ENCODE data around the gene POU3F4. TPM values are rescaled to one million over a fixed set of nuclear protein-coding genes. Genes with fewer than 3 reads are reported as not detected.

POU3F4 gene
- total RNA-seq (2014; rRNA removed; shearing (Covaris generic)) (not detected in 2 replicates), total RNA-seq (2022) (not detected in 2 replicates), Bru-seq, nascent RNA (not detected), BruChase-seq, experiment 1, labeled RNA remaining after a 6-hour chase (not detected), BruChase-seq, experiment 2, labeled RNA remaining after a 2-hour chase (not detected)
- long read RNA-seq: 0 reads

- ChIA-PET CTCF (ENCODE audit: unreplicated experiment) (no interaction called here), POLR2A (no interaction called here)
- intact Hi-C loops (cut with micrococcal nuclease; ENCODE audit: unreplicated experiment): no loop called here
- Histone ChIP-seq H2AFZ (ENCODE audit: low read length) (no peak within 1 kb of the TSS), H4K20me1 (ENCODE audit: insufficient read depth, low read length) (no peaks in the 10 kb centered on the region), H3K9me3 (ENCODE audit: low read length) (no peaks in the 10 kb centered on the region), H3K4me2 (ENCODE audit: low read length) (no peak within 1 kb of the TSS), H3K79me2 (ENCODE audit: insufficient read depth, low read depth, low read length) (no peaks in the 10 kb centered on the region), H3K9me2 (ENCODE audit: insufficient read depth, low read length) (no peaks in the 10 kb centered on the region), H3K4me1 (ENCODE audit: insufficient read depth, low read length, poor library complexity, severe bottlenecking) (no peaks in the 10 kb centered on the region), H3K27ac (ENCODE audit: low read depth, low read length, poor library complexity, severe bottlenecking) (no peak within 1 kb of the TSS), H3K4me3 (ENCODE audit: low read depth, low read length, poor library complexity, severe bottlenecking) (no peak within 1 kb of the TSS), H3K36me3 (ENCODE audit: insufficient read depth, low read length) (no peaks in the 10 kb centered on the region)
- no TSS peak for BruUV-seq (replicated peaks)
- no peak for DNase-seq (ENCODE audit: low spot score)
- TF ChIP-seq, protein P1, sequence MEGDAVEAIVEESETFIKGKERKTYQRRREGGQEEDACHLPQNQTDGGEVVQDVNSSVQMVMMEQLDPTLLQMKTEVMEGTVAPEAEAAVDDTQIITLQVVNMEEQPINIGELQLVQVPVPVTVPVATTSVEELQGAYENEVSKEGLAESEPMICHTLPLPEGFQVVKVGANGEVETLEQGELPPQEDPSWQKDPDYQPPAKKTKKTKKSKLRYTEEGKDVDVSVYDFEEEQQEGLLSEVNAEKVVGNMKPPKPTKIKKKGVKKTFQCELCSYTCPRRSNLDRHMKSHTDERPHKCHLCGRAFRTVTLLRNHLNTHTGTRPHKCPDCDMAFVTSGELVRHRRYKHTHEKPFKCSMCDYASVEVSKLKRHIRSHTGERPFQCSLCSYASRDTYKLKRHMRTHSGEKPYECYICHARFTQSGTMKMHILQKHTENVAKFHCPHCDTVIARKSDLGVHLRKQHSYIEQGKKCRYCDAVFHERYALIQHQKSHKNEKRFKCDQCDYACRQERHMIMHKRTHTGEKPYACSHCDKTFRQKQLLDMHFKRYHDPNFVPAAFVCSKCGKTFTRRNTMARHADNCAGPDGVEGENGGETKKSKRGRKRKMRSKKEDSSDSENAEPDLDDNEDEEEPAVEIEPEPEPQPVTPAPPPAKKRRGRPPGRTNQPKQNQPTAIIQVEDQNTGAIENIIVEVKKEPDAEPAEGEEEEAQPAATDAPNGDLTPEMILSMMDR (conservative IDR thresholded peaks at IDR 0.05; ENCODE audit: low read length): no peak
- no peak for TF ChIP-seq EZH2phosphoT487 (IDR thresholded peaks at IDR 0.05; ENCODE audit: borderline replicate concordance, low read depth, low read length)
Observed at GRCh38 chrX:83508006-83508405, at the start of gene POU3F4. POU3F4 (plus strand) TSS chrX:83508290; CDS start chrX:83508325, 35 bp downstream.

DNA sequence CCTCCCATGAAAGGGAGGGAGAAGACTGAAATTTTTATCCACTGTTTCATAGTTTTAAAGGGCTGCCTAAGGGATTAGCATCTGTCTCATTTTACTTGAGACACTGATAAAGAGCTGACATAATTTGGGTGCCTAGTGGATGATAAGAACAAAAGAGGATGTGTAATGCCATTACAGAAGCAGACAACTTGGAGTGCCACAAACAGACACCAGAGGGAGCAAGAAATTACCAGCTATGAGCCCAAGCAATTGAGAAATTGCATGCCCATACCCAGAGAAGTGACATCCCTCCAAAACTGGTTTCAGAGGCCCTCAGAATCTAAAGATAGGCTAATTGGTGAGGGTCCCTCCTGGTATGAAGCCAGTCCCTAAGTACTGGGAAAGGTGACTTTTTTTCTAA, 38.5 kb upstream of the POU3F4 start:
- POLR2A ChIA-PET: interaction anchor here (0.6 to 3.1 kb wide), 4 partner anchors 59 to 318 kb away, joined by 3 to 11 read pairs (median 3); no protein-coding TSS in a partner anchor
- BruUV-seq (replicated peaks): no TSS peak
- Histone ChIP-seq H3K36me3 (ENCODE audit: insufficient read depth, low read length) (no peaks in the 10 kb centered on the region), H3K79me2 (ENCODE audit: insufficient read depth, low read depth, low read length) (no peaks in the 10 kb centered on the region), H2AFZ (ENCODE audit: low read length) (peak overlapping the region; percentile 97), H3K4me1 (ENCODE audit: insufficient read depth, low read length, poor library complexity, severe bottlenecking) (peaks cover 13% of the 10 kb centered on the region), H3K9me2 (ENCODE audit: insufficient read depth, low read length) (no peaks in the 10 kb centered on the region), H3K27ac (ENCODE audit: low read depth, low read length, poor library complexity, severe bottlenecking) (peak overlapping the region; percentile 73), H3K4me2 (ENCODE audit: low read length) (peak overlapping the region; percentile 59), H3K9me3 (ENCODE audit: low read length) (no peaks in the 10 kb centered on the region), H3K4me3 (ENCODE audit: low read depth, low read length, poor library complexity, severe bottlenecking) (peak overlapping the region; percentile 11), H4K20me1 (ENCODE audit: insufficient read depth, low read length) (no peaks in the 10 kb centered on the region)
- CTCF ChIA-PET (ENCODE audit: unreplicated experiment): interaction anchor here (1.1 to 1.5 kb wide), 2 partner anchors 165 to 168 kb away, joined by 3 to 4 read pairs; no protein-coding TSS in a partner anchor
- DNase-seq (ENCODE audit: low spot score): peak; percentile 66
- no peak for TF ChIP-seq EZH2phosphoT487 (IDR thresholded peaks at IDR 0.05; ENCODE audit: borderline replicate concordance, low read depth, low read length)
- TF ChIP-seq, protein P1 (conservative IDR thresholded peaks at IDR 0.05; ENCODE audit: low read length): peak; percentile 72
- intact Hi-C loops (cut with micrococcal nuclease; ENCODE audit: unreplicated experiment): loop anchor here (1.0 kb wide), 1 partner anchor 166 kb away; no protein-coding TSS in a partner anchor

DNA sequence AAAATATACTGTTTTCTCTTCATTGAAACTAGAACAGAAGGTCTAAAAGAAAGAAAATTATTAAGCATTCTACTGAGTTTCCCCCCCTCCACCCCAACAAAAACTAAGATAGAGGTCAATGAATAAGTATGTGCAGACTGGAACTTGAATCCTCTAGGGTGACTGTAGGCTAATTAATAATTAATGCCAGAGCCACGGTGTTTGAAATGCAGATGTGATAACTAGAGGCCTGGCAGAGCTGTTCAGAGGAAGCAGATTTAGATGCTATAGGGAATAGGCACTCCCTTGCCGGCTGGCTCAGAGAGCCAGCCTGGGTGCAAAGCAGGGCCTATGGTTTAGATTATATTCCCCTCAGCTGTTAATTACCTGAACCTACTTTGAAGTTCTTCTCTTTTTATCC, 12.2 kb upstream of the POU3F4 start:
- BruUV-seq (replicated peaks): no TSS peak
- H3K4me3 ChIP-seq (ENCODE audit: low read depth, low read length, poor library complexity, severe bottlenecking): no peak overlapping the region
- ChIA-PET CTCF (ENCODE audit: unreplicated experiment) (no interaction called here), POLR2A (no interaction called here)
- no peak overlapping the region for H3K27ac ChIP-seq (ENCODE audit: low read depth, low read length, poor library complexity, severe bottlenecking)
- H4K20me1 ChIP-seq (ENCODE audit: insufficient read depth, low read length): no peaks in the 10 kb centered on the region
- no peak overlapping the region for H3K4me2 ChIP-seq (ENCODE audit: low read length)
- H3K4me1 ChIP-seq (ENCODE audit: insufficient read depth, low read length, poor library complexity, severe bottlenecking): no peaks in the 10 kb centered on the region
- H3K36me3 ChIP-seq (ENCODE audit: insufficient read depth, low read length): no peaks in the 10 kb centered on the region
- H3K79me2 ChIP-seq (ENCODE audit: insufficient read depth, low read depth, low read length): no peaks in the 10 kb centered on the region
- H2AFZ ChIP-seq (ENCODE audit: low read length): no peak overlapping the region
- intact Hi-C loops (cut with micrococcal nuclease; ENCODE audit: unreplicated experiment): no loop called here
- no peaks in the 10 kb centered on the region for H3K9me2 ChIP-seq (ENCODE audit: insufficient read depth, low read length)
- TF ChIP-seq, protein P1 (conservative IDR thresholded peaks at IDR 0.05; ENCODE audit: low read length): no peak
- TF ChIP-seq EZH2phosphoT487 (IDR thresholded peaks at IDR 0.05; ENCODE audit: borderline replicate concordance, low read depth, low read length): no peak
- no peaks in the 10 kb centered on the region for H3K9me3 ChIP-seq (ENCODE audit: low read length)
- DNase-seq (ENCODE audit: low spot score): no peak
